Endothelial cell of umbilical vein (primary cell): ENCODE data around the gene MCM3. TPM values are rescaled to one million over a fixed set of nuclear protein-coding genes. Genes with fewer than 3 reads are reported as not detected.

Experiments used
- BruUV-seq: library from RNA; stranded (reverse); fragments of 400-500 nt; replicated peaks from 2 replicates; lab custom pipeline; 2021; lab: Mats Ljungman, UMichigan
- CTCF ChIA-PET: fragments of 300-600, 350-600 bp; sonication (Branson Sonifier 250); formaldehyde crosslinking; loops from one replicate; lab custom pipeline; 2021; ENCODE audit warnings: antibody characterized with exemption, inconsistent platforms; lab: Charles Lee
- POLR2A ChIA-PET: fragments of 300-600, 350-600 bp; sonication (Branson Sonifier 250); formaldehyde crosslinking; loops from one replicate; lab custom pipeline; 2021; ENCODE audit warnings: antibody characterized with exemption, inconsistent platforms; lab: Charles Lee
- DNase-seq: peaks from one replicate; pipeline ENCODE4 v3.0.0-alpha.2; 2011; ENCODE audit warnings: low read depth, low spot score
- FAIRE-seq: peaks from 2 replicates; lab custom pipeline; 2011; peaks lifted over from hg19 to GRCh38; lab: Jason Lieb, UNC
- H2AFZ ChIP-seq: 2 replicates; pipeline ENCODE4 v1.6.0; 2012; ENCODE audit warnings: low read depth, low read length, control low read depth, inconsistent platforms
- H3K27ac ChIP-seq: 2 replicates; pipeline ENCODE4 v1.5.1; 2011; ENCODE audit warnings: low read depth, mild to moderate bottlenecking, control low read depth, low read length, moderate library complexity; ENCODE audit not compliant: insufficient read depth
- H3K27me3 ChIP-seq, 2 experiments: 2 replicates each; pipeline versions ENCODE4 v1.6.0 to v1.6.1; 2011; ENCODE audit warnings: low read length in 2 of 2, mixed read lengths in 1 of 2; ENCODE audit not compliant: control insufficient read depth in 2 of 2, insufficient read depth in 2 of 2
- H3K36me3 ChIP-seq, 2 experiments: 2 replicates in 1 of 2; 3 replicates in 1 of 2; pipeline ENCODE4 v1.5.1; 2011; ENCODE audit warnings: low read length in 2 of 2, mild to moderate bottlenecking in 1 of 2, moderate library complexity in 1 of 2; ENCODE audit not compliant: control insufficient read depth in 2 of 2, insufficient read depth in 2 of 2; ENCODE audit errors: extremely low read depth in 1 of 2
- H3K4me1 ChIP-seq: 3 replicates; pipeline ENCODE4 v1.5.1; 2011; ENCODE audit warnings: mild to moderate bottlenecking, low read length; ENCODE audit not compliant: control insufficient read depth, insufficient read depth; ENCODE audit errors: extremely low read depth
- H3K4me2 ChIP-seq: 2 replicates; pipeline ENCODE4 v1.6.1; 2011; ENCODE audit warnings: low read length, control low read depth, mixed read lengths; ENCODE audit not compliant: insufficient read depth
- H3K4me3 ChIP-seq, 3 experiments: fragments of 200-600 bp in 1 of 3; sonication (generic), shearing (Covaris generic) in 1 of 3; replicated peaks in 1 of 3; 2 replicates each; pipeline ENCODE4 v1.5.1; 2011 to 2016; ENCODE audit warnings: control low read depth in 3 of 3, low read length in 3 of 3, mild to moderate bottlenecking in 2 of 3, inconsistent platforms in 1 of 3, low read depth in 1 of 3, moderate library complexity in 1 of 3; ENCODE audit not compliant: insufficient read depth in 1 of 3
- H3K79me2 ChIP-seq: 2 replicates; pipeline ENCODE4 v1.6.0; 2012; ENCODE audit warnings: low read length, inconsistent platforms; ENCODE audit not compliant: control insufficient read depth, insufficient read depth
- H3K9ac ChIP-seq: replicated peaks from 2 replicates; pipeline ENCODE3; 2011; ENCODE audit warnings: low read length, control low read depth; ENCODE audit not compliant: insufficient read depth; ENCODE audit errors: extremely low read depth
- H3K9me1 ChIP-seq: replicated peaks from 3 replicates; pipeline ENCODE4 v1.6.0; 2011; ENCODE audit warnings: mild to moderate bottlenecking, low read length; ENCODE audit not compliant: control insufficient read depth, insufficient read depth; ENCODE audit errors: extremely low read depth
- H3K9me3 ChIP-seq: replicated peaks from 2 replicates; pipeline ENCODE4 v1.5.1; 2012; ENCODE audit warnings: low read length, inconsistent platforms; ENCODE audit not compliant: control insufficient read depth, insufficient read depth
- H4K20me1 ChIP-seq: replicated peaks from 2 replicates; pipeline ENCODE3; 2011; ENCODE audit warnings: mild to moderate bottlenecking, low read length; ENCODE audit not compliant: control insufficient read depth, insufficient read depth; ENCODE audit errors: extremely low read depth
- EZH2 ChIP-seq: IDR thresholded peaks from 2 replicates; pipeline ENCODE4 v1.6.1; 2012; ENCODE audit warnings: borderline replicate concordance, low read depth, mild to moderate bottlenecking, moderate library complexity, low read length, inconsistent platforms; ENCODE audit not compliant: severe bottlenecking
- FOS ChIP-seq: IDR thresholded peaks from 2 replicates; pipeline ENCODE4 v1.6.1; 2011; ENCODE audit warnings: mild to moderate bottlenecking, low read length, moderate library complexity, borderline replicate concordance; ENCODE audit not compliant: insufficient read depth
- GATA2 ChIP-seq: IDR thresholded peaks from 2 replicates; pipeline ENCODE4 v1.7.0; 2011; ENCODE audit warnings: low read depth, mild to moderate bottlenecking, moderate library complexity, mixed read lengths, low read length; ENCODE audit not compliant: insufficient read length, insufficient read depth
- JUN ChIP-seq: IDR thresholded peaks from 2 replicates; pipeline ENCODE4 v1.6.1; 2011; ENCODE audit warnings: borderline replicate concordance, low read depth; ENCODE audit not compliant: insufficient read length, insufficient read depth
- MYC ChIP-seq: IDR thresholded peaks from one replicate; pipeline ENCODE4 v1.6.1; 2011; ENCODE audit warnings: mild to moderate bottlenecking, low read depth, low read length
- POLR2A ChIP-seq: IDR thresholded peaks from 2 replicates; pipeline ENCODE4 v1.6.1; 2012; ENCODE audit warnings: low read depth, mild to moderate bottlenecking, control low read depth, low read length
- POLR2AphosphoS5 ChIP-seq: IDR thresholded peaks from 2 replicates; pipeline ENCODE4 v1.6.1; 2012; ENCODE audit warnings: low read depth, mild to moderate bottlenecking, control low read depth, low read length, moderate library complexity; ENCODE audit not compliant: insufficient read depth
- dilution Hi-C: fragments of 300-500 bp; cut with MboI; formaldehyde crosslinking; loops from one replicate; pipeline ENCODE4 v1.15.0; 2019; ENCODE audit warnings: low sequenced_read_pairs; ENCODE audit not compliant: extremely low pct_ligation_motif_present
- intact Hi-C: fragments of 100-400 bp; cut with micrococcal nuclease; formaldehyde crosslinking; loops from one replicate; pipeline ENCODE4 v1.10.0; 2022
- polyA plus RNA-seq, 4 experiments: library from polyadenylated mRNA; depleted of rRNA in 3 of 4; stranded (reverse) in 3 of 4; unstranded in 1 of 4; fragments of >200 nt; gene quantifications; 2 replicates each; pipeline versions ENCODE4 v1.2.1 to v1.2.3, GENCODE V29; 2011 to 2012; ENCODE audit warnings: missing spikeins in 1 of 4
- total RNA-seq: library from RNA; stranded (reverse); gene quantifications from 2 replicates; pipeline ENCODE4 v1.2.3, GENCODE V29; 2021
- TF ChIP-seq, protein P1 (sequence below): IDR thresholded peaks from 2 replicates; pipeline ENCODE4 v1.6.1; 2011; ENCODE audit not compliant: insufficient read depth, insufficient read length
- TF ChIP-seq, protein P2 (sequence below), 2 donors: IDR thresholded peaks; 1 replicate in 1 of 2; 2 replicates in 1 of 2; pipeline ENCODE4 v1.5.1; 2011; ENCODE audit warnings: low read length in 2 of 2, mild to moderate bottlenecking in 2 of 2, moderate library complexity in 2 of 2, control low read depth in 1 of 2, inconsistent platforms in 1 of 2, low read depth in 1 of 2; ENCODE audit not compliant: insufficient read depth in 1 of 2; ENCODE audit errors: extremely low read depth in 1 of 2

Gene MCM3
- total and polyA plus RNA-seq, 2 donors (not counting 3 experiments of a cell fraction or from before 2014, with no cell fraction given): 57.2 to 81.6 TPM

DNA sequence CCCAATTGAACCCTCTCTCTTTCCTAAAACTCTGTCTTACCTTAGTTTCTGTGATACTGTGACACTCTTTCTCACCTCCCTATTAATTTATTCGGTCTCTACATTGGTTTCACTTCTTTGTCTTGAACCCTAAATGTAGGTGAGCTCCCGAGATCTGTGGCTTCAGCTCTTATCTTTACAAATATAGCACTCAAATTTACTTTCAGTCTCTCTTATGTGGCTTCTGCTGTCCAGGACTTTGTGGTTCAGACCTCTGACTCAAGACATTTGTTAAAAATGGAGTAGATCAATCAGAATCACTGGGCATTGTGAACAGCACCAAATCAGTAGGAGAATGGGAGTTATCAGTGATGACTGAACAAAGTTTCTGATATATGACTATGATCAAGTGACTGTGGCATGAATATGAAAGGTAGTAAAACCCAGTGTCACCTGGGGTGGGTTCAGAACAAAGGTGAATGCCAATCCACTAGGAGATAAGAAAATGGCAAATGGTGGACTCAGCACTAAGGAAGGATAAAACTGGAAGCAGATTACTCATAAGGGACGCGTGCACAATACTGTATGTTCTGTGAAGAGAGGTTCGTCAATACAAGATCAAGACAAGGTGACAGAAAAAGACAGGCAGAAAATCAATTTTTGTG lies 67.5 kb downstream of the MCM3 start:
- DNase-seq (no peak), FAIRE-seq (no peak)
- H4K20me1 ChIP-seq: no peaks in the 10 kb centered on the region
- no peak overlapping the region for H3K27ac ChIP-seq
- H3K4me1 ChIP-seq: no peaks in the 10 kb centered on the region
- ChIA-PET POLR2A (no interaction called here), CTCF (interaction anchor here (1.1 kb wide), 1 partner anchor 16 kb away, joined by 4 read pairs; no protein-coding TSS in a partner anchor)
- no peak overlapping the region for H3K9ac ChIP-seq
- no peak for TF ChIP-seq JUN
- TF ChIP-seq EZH2: no peak
- TF ChIP-seq MYC: no peak
- TF ChIP-seq, protein P1, sequence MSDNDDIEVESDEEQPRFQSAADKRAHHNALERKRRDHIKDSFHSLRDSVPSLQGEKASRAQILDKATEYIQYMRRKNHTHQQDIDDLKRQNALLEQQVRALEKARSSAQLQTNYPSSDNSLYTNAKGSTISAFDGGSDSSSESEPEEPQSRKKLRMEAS: no peak
- TF ChIP-seq, protein P2, sequence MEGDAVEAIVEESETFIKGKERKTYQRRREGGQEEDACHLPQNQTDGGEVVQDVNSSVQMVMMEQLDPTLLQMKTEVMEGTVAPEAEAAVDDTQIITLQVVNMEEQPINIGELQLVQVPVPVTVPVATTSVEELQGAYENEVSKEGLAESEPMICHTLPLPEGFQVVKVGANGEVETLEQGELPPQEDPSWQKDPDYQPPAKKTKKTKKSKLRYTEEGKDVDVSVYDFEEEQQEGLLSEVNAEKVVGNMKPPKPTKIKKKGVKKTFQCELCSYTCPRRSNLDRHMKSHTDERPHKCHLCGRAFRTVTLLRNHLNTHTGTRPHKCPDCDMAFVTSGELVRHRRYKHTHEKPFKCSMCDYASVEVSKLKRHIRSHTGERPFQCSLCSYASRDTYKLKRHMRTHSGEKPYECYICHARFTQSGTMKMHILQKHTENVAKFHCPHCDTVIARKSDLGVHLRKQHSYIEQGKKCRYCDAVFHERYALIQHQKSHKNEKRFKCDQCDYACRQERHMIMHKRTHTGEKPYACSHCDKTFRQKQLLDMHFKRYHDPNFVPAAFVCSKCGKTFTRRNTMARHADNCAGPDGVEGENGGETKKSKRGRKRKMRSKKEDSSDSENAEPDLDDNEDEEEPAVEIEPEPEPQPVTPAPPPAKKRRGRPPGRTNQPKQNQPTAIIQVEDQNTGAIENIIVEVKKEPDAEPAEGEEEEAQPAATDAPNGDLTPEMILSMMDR (IDR thresholded peaks at IDR 0.05; ENCODE audit: extremely low read depth in 1 of 2, insufficient read depth in 1 of 2, low read depth in 1 of 2, low read length in 2 of 2): no peak
- no peak for TF ChIP-seq POLR2AphosphoS5
- no peak for TF ChIP-seq GATA2
- no peak for TF ChIP-seq FOS
- no peak for TF ChIP-seq POLR2A
- dilution Hi-C loops: no loop called here
- peaks cover 2% of the 10 kb centered on the region in 2 experiments for H3K27me3 ChIP-seq
- BruUV-seq: no TSS peak
- H3K4me2 ChIP-seq: no peak overlapping the region
- no peaks in the 10 kb centered on the region for H3K36me3 ChIP-seq
- intact Hi-C loops: no loop called here
- H2AFZ ChIP-seq: no peak overlapping the region
- H3K79me2 ChIP-seq: no peaks in the 10 kb centered on the region
- H3K9me1 ChIP-seq: no peaks in the 10 kb centered on the region
- H3K9me3 ChIP-seq: no peaks in the 10 kb centered on the region
- no peak overlapping the region for H3K4me3 ChIP-seq
